Measurements from ENCODE around the gene DDX19B. TPM values are rescaled to one million over a fixed set of nuclear protein-coding genes. Genes with fewer than 3 reads are reported as not detected.

Gene DDX19B
- total and polyA plus RNA-seq, 9 of the 15 experiments (the other 6 are each of a cell fraction or from before 2014, with no cell fraction given): 7.0 to 32.9 (median 19.3) TPM

DNA sequence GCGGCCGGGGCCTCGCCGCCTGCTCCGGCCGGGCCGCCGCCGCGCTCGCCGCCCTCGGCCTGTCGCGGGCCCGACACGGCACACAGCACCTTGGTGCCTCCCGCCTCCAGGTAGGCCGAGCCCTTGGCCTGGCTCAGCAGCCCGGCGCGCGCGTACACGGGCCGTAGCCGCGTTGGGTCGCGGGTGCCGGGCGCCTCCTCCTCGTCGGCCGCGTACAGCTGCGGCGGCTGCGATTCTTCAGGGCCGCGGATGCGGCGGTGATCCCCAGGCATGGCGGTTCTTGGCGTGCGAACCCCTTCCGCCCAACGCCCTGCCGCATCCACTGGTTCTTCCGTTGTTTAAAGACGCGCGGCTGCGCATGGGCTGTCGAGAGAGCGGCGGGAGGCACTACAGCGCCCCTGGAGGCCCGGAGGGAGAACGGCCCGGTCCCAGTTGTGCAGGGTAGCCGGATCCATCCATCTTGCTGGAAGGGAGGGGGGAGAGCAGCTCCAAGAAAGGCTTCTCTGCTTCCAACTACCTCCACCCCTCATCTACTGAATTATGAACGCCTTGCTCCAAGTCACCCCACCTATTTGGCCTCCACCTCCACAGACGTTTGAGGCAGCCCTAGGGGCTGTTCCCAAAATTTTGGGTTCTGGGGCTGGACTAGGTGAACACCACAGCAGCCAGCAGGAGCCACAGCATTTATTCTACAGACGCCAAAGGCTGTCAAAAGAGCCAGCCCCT lies 47.2 kb upstream of the DDX19B start, which contains the start of gene EXOSC6 (continued):
- TF ChIP-seq SMAD1 (IDR thresholded peaks at IDR 0.05; ENCODE audit: low read depth, low read length, partially characterized antibody): peak; percentile 59
- peak; percentile 22 to 90 (median 82) for TF ChIP-seq YY1 (IDR thresholded peaks at IDR 0.05; ENCODE audit: borderline replicate concordance in 1 of 3, control insufficient read depth in 1 of 3, extremely low read depth in 1 of 3, insufficient read depth in 3 of 3, insufficient read length in 1 of 3, insufficient replicate concordance in 2 of 3, low read depth in 1 of 3, low read length in 2 of 3)
- peak; percentile 90 for TF ChIP-seq SMAD3 (CRISPR knock-in tag; conservative IDR thresholded peaks at IDR 0.05)
- TF ChIP-seq, protein P1, sequence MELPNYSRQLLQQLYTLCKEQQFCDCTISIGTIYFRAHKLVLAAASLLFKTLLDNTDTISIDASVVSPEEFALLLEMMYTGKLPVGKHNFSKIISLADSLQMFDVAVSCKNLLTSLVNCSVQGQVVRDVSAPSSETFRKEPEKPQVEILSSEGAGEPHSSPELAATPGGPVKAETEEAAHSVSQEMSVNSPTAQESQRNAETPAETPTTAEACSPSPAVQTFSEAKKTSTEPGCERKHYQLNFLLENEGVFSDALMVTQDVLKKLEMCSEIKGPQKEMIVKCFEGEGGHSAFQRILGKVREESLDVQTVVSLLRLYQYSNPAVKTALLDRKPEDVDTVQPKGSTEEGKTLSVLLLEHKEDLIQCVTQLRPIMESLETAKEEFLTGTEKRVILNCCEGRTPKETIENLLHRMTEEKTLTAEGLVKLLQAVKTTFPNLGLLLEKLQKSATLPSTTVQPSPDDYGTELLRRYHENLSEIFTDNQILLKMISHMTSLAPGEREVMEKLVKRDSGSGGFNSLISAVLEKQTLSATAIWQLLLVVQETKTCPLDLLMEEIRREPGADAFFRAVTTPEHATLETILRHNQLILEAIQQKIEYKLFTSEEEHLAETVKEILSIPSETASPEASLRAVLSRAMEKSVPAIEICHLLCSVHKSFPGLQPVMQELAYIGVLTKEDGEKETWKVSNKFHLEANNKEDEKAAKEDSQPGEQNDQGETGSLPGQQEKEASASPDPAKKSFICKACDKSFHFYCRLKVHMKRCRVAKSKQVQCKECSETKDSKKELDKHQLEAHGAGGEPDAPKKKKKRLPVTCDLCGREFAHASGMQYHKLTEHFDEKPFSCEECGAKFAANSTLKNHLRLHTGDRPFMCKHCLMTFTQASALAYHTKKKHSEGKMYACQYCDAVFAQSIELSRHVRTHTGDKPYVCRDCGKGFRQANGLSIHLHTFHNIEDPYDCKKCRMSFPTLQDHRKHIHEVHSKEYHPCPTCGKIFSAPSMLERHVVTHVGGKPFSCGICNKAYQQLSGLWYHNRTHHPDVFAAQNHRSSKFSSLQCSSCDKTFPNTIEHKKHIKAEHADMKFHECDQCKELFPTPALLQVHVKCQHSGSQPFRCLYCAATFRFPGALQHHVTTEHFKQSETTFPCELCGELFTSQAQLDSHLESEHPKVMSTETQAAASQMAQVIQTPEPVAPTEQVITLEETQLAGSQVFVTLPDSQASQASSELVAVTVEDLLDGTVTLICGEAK (IDR thresholded peaks at IDR 0.05): peak; percentile 84
- TF ChIP-seq, protein P1 (CRISPR knock-in tag; IDR thresholded peaks at IDR 0.05): no peak
- TF ChIP-seq PRMT5 (CRISPR knock-in tag; IDR thresholded peaks at IDR 0.05): no peak
- peak; percentile 87 for TF ChIP-seq TARDBP (IDR thresholded peaks at IDR 0.05)
- TF ChIP-seq, protein P2, sequence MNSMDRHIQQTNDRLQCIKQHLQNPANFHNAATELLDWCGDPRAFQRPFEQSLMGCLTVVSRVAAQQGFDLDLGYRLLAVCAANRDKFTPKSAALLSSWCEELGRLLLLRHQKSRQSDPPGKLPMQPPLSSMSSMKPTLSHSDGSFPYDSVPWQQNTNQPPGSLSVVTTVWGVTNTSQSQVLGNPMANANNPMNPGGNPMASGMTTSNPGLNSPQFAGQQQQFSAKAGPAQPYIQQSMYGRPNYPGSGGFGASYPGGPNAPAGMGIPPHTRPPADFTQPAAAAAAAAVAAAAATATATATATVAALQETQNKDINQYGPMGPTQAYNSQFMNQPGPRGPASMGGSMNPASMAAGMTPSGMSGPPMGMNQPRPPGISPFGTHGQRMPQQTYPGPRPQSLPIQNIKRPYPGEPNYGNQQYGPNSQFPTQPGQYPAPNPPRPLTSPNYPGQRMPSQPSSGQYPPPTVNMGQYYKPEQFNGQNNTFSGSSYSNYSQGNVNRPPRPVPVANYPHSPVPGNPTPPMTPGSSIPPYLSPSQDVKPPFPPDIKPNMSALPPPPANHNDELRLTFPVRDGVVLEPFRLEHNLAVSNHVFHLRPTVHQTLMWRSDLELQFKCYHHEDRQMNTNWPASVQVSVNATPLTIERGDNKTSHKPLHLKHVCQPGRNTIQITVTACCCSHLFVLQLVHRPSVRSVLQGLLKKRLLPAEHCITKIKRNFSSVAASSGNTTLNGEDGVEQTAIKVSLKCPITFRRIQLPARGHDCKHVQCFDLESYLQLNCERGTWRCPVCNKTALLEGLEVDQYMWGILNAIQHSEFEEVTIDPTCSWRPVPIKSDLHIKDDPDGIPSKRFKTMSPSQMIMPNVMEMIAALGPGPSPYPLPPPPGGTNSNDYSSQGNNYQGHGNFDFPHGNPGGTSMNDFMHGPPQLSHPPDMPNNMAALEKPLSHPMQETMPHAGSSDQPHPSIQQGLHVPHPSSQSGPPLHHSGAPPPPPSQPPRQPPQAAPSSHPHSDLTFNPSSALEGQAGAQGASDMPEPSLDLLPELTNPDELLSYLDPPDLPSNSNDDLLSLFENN (IDR thresholded peaks at IDR 0.05; ENCODE audit: low read depth in 2 of 2, low read length in 2 of 2): peak in 1 of 2 experiments; percentile 73; a peak in 1 of 4 replicates
- peak; percentile 45; the same call in 1 of the 2 replicates for TF ChIP-seq ARID1B (IDR thresholded peaks at IDR 0.05)
- peak in 1 of 2 experiments; percentile 81; a peak in 3 of 4 replicates for TF ChIP-seq SIN3A (IDR thresholded peaks at IDR 0.05; ENCODE audit: borderline replicate concordance in 2 of 2, control insufficient read depth in 1 of 2, low read depth in 2 of 2, low read length in 2 of 2)

Data from K562 (cell line).